Measurements from ENCODE around the gene CNTNAP2. TPM values are rescaled to one million over a fixed set of nuclear protein-coding genes. Genes with fewer than 3 reads are reported as not detected.

CNTNAP2 gene
- total and polyA plus RNA-seq, 8 donors = 0.09 to 1.1 (median 0.38) TPM

DNA sequence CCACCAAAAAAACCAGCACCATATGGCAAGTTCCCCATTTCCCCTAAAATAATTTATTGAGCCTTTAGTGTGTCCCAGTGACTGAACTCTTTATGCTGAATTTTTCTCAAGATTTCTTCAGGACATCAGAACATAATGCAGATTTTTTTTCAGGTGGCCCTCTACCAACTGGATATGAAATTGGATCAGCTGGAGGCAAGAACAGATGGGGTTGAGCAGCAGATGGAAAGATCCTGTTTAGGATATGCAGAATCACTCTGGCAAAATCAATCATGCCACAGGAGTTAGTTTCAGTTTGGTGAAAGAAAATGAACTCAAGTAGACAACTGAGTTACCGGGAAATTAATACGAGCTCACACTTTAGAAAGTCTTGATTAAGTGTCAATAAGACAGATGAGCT, 1712.4 kb downstream of the CNTNAP2 start:
- H3K4me3 ChIP-seq = no peak overlapping the region
- H3K9me3 ChIP-seq = no peaks in the 10 kb centered on the region
- no peaks in the 10 kb centered on the region for H3K27me3 ChIP-seq
- H3K36me3 ChIP-seq = no peaks in the 10 kb centered on the region
- TF ChIP-seq, protein P1, sequence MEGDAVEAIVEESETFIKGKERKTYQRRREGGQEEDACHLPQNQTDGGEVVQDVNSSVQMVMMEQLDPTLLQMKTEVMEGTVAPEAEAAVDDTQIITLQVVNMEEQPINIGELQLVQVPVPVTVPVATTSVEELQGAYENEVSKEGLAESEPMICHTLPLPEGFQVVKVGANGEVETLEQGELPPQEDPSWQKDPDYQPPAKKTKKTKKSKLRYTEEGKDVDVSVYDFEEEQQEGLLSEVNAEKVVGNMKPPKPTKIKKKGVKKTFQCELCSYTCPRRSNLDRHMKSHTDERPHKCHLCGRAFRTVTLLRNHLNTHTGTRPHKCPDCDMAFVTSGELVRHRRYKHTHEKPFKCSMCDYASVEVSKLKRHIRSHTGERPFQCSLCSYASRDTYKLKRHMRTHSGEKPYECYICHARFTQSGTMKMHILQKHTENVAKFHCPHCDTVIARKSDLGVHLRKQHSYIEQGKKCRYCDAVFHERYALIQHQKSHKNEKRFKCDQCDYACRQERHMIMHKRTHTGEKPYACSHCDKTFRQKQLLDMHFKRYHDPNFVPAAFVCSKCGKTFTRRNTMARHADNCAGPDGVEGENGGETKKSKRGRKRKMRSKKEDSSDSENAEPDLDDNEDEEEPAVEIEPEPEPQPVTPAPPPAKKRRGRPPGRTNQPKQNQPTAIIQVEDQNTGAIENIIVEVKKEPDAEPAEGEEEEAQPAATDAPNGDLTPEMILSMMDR (IDR thresholded peaks at IDR 0.05) = no peak
- no peak overlapping the region for H3K27ac ChIP-seq
- FAIRE-seq (no peak), DNase-seq (no peak), ATAC-seq (no peak)
- intact Hi-C loops (cut with DNase I) = no loop called here
- 88 to 90% methylated on average over 2 of the region's 2 CpGs for WGBS, 2 donors
- no peaks in the 10 kb centered on the region for H3K4me1 ChIP-seq

GRCh38 chr7:147833557-147833956, 1717.0 kb downstream of the CNTNAP2 start:
- no peak for FAIRE-seq
- TF ChIP-seq, protein P1 (IDR thresholded peaks at IDR 0.05) = no peak

DNA sequence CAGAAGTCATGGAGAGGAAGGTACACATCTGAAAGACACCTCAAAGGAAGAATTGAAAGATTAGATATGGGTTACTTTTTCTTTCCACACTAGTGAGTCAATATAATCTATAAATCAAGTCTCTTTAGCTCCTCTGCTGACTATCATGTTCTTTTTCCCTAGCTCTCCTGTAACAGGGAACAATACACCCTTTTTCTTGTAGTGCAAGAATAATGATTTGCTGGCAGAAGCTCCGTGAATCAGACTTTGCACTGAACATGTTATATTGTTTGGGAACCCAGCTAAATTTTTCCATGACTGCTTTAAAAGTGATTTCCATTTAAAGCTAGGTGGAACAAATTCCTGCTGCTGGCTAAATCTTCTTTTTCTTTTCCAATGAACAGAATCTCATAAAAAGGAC, 1717.4 kb downstream of the CNTNAP2 start:
- Histone ChIP-seq H3K4me3 (no peak overlapping the region), H3K27me3 (no peaks in the 10 kb centered on the region), H3K4me1 (no peaks in the 10 kb centered on the region), H3K27ac (no peak overlapping the region), H3K9me3 (no peaks in the 10 kb centered on the region), H3K36me3 (no peaks in the 10 kb centered on the region)
- FAIRE-seq (no peak), DNase-seq (no peak), ATAC-seq (no peak)
- 8 to 13% methylated on average over 1 of the region's 1 CpG for WGBS, 2 donors
- intact Hi-C loops (cut with DNase I) = no loop called here
- TF ChIP-seq, protein P1 (IDR thresholded peaks at IDR 0.05) = no peak

More at GRCh38 chr7:147833557-147833956, 1717.0 kb downstream of the CNTNAP2 start:
- Histone ChIP-seq H3K4me3 (no peak overlapping the region), H3K27ac (no peak overlapping the region), H3K36me3 (no peaks in the 10 kb centered on the region), H3K4me1 (no peaks in the 10 kb centered on the region), H3K27me3 (no peaks in the 10 kb centered on the region), H3K9me3 (no peaks in the 10 kb centered on the region)
- ATAC-seq (no peak), DNase-seq (no peak)
- WGBS, 2 donors = 42 to 46% methylated on average over 6 of the region's 6 CpGs
- intact Hi-C loops (cut with DNase I) = no loop called here

GRCh38 chr7:147852833-147853232, 1736.2 kb downstream of the CNTNAP2 start:
- Histone ChIP-seq H3K9me3 (no peaks in the 10 kb centered on the region), H3K4me3 (no peak overlapping the region), H3K27me3 (no peaks in the 10 kb centered on the region), H3K4me1 (no peaks in the 10 kb centered on the region), H3K36me3 (no peaks in the 10 kb centered on the region), H3K27ac (no peak overlapping the region)
- DNase-seq = no peak
- TF ChIP-seq, protein P1 (IDR thresholded peaks at IDR 0.05) = no peak
- intact Hi-C loops (cut with DNase I) = no loop called here
- no peak for ATAC-seq
- FAIRE-seq = no peak

DNA sequence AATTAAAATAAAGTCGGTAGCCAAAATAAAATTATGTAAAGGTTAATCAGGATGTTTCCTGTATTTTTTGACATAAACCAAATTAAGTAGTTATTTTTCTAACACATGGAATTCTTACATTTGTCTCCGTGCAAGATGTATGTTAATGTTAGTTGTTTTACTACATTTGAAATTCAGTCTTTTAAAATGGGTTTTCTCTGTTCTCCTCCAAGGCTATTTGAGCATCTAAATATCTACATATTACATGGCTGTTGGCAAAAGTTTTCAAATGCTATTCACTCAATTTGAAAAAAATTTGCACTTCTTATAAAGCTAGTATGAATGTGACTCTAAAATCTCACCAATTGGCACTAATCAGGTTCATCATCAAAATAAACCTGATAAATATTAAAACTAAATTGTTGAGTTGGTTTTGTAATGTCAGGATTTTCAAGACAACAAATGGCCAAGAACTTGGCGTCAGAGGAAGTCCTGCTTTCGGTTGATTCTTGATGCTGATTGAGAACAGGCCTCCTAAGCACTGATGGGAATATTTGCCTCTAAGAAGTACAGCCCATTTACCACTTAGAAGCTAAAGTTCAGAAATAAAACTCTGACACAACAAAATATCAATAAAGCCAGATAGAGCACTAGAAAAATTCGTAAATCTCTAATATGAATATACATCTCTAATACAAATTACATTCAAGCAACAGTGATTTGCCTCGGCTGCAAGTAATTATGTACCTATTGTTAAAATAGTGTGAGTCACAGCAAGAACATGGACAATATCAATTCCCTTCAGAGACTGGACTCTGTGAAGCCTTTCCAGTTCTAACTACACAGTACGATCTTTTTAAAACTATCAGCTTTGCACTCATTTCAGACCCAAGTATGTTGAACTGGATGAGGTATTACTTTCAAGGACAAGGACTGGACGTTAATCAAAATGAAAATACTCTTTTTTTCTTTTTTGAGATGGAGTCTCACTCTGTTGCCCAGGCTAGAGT, 1740.8 kb downstream of the CNTNAP2 start:
- ATAC-seq = no peak
- H3K27me3 ChIP-seq = no peaks in the 10 kb centered on the region
- H3K4me1 ChIP-seq = no peaks in the 10 kb centered on the region
- WGBS, 2 donors = 72 to 75% methylated on average over 8 of the region's 8 CpGs
- no peak overlapping the region for H3K27ac ChIP-seq
- no peak overlapping the region for H3K4me3 ChIP-seq
- FAIRE-seq = no peak
- H3K36me3 ChIP-seq = no peaks in the 10 kb centered on the region
- no peaks in the 10 kb centered on the region for H3K9me3 ChIP-seq
- TF ChIP-seq, protein P1 (IDR thresholded peaks at IDR 0.05) = no peak
- intact Hi-C loops (cut with DNase I) = no loop called here
- no peak for DNase-seq
